Left renal pelvis (tissue), 4 donors: ENCODE results near the gene BAHD1. TPM values are rescaled to one million over a fixed set of nuclear protein-coding genes. Genes with fewer than 3 reads are reported as not detected.

Experiments used
- polyA plus RNA-seq, 4 donors: library from polyadenylated mRNA; unstranded; fragments of 120-200 nt; gene quantifications; one replicate each; pipeline ENCODE4 v1.2.1, GENCODE V29; 2013; ENCODE audit not compliant: insufficient read length in 4 of 4

Gene BAHD1
- polyA plus RNA-seq, 4 donors: 13.0 to 27.3 (median 21.4) TPM

Other genes with a start within 250 kb of the BAHD1 start
- gene PAK6, start 201.9 kb upstream of the BAHD1 start, polyA plus RNA-seq: 1 to 10 TPM in 3 of 4 donors, under 1 TPM in 1; 0.67 to 8.4 (median 6.0) TPM
- gene ANKRD63, start 157.9 kb upstream of the BAHD1 start, polyA plus RNA-seq: under 1 TPM in 1 of 4 donors, not detected in 3; 0.17 TPM
- 10 to 100 TPM in 2 of 4 donors, 1 to 10 TPM in 2; 7.8 to 15.1 (median 10.1) TPM for gene PLCB2, start 133.0 kb upstream of the BAHD1 start, polyA plus RNA-seq
- 10 to 100 TPM; 13.1 to 22.2 (median 18.3) TPM for gene INAFM2, start 117.3 kb upstream of the BAHD1 start, polyA plus RNA-seq
- 10 to 100 TPM in 1 of 4 donors, 1 to 10 TPM in 3; 2.0 to 13.8 (median 4.9) TPM for gene CCDC9B, start 100.0 kb upstream of the BAHD1 start, polyA plus RNA-seq
- gene PHGR1, start 89.9 kb upstream of the BAHD1 start, polyA plus RNA-seq: not detected
- 1 to 10 TPM in 1 of 4 donors, under 1 TPM in 3; 0.11 to 4.6 (median 0.48) TPM for gene DISP2, start 82.7 kb upstream of the BAHD1 start, polyA plus RNA-seq
- 10 to 100 TPM; 24.1 to 38.5 (median 32.8) TPM for gene KNSTRN, start 58.2 kb upstream of the BAHD1 start, polyA plus RNA-seq
- 10 to 100 TPM; 56.6 to 99.2 (median 67.1) TPM for gene IVD, start 35.2 kb upstream of the BAHD1 start, polyA plus RNA-seq
- 10 to 100 TPM; 35.3 to 56.7 (median 38.2) TPM for gene CHST14, start 30.0 kb downstream of the BAHD1 start, polyA plus RNA-seq
- gene CCDC32, start 124.1 kb downstream of the BAHD1 start, polyA plus RNA-seq: 10 to 100 TPM; 23.3 to 27.0 (median 26.0) TPM
- gene RPUSD2, start 128.3 kb downstream of the BAHD1 start, polyA plus RNA-seq: 10 to 100 TPM in 2 of 4 donors, 1 to 10 TPM in 2; 8.5 to 12.7 (median 9.8) TPM
- 10 to 100 TPM; 17.9 to 21.6 (median 19.3) TPM for gene KNL1, start 153.3 kb downstream of the BAHD1 start, polyA plus RNA-seq